ENCODE measurements around the gene CDC27.
"Not testable (repeated sequence)": the region's sequence is repeated elsewhere in the genome, so short reads cannot be mapped to it uniquely, and the experiment has no call there.

The CDC27 gene

DNA sequence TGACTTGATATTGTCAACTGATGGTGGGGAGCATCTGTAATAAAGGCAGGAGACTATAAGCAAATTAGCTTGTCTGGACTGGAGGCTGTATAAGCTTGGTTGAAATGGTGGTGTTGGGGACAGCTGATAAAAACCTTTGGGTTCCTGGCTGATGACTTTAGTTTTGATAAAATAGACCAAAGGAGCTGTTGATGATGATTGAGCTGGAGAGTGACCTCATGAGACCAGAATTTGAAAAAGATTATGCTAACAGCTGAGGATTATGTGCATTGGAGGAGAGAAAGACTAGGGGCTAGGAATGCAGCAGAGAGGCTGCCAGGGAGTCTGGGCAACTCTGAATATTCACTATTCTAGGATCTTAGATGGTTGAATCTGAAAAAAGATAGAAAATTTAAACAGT lies 8.7 kb upstream of the CDC27 start:
- no peak for FAIRE-seq

DNA sequence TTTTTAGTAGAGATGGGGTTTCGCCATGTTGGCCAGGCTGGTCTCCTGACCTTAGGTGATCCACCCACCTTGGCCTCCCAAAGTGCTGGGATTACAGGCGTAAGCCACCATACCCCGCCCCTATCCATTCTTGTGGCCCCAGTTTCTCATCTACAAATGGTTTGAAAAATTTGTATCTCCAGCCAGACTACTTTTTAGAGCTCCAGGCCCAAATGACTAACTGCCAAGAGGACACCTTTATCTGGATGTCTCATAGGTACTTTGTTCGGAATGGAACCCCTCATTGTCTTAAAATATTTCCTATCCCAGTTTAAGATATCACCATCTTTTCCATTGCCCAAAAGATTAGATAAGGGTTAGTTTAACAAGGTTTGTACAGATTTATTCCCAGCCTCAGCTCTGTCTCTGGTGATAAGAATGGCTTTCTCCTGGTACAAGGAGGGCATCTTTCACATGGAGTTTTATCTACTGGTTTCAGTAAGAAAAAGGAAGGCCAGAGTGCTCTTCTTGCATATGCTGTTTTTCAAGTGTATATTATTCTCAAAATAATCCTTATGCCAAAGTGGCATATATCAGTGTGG lies 4.9 kb upstream of the CDC27 start:
- no peak for FAIRE-seq

More for the DNA sequence above, 8.7 kb upstream of the CDC27 start:
- DNase-seq (ENCODE audit: low spot score): no peak

DNA sequence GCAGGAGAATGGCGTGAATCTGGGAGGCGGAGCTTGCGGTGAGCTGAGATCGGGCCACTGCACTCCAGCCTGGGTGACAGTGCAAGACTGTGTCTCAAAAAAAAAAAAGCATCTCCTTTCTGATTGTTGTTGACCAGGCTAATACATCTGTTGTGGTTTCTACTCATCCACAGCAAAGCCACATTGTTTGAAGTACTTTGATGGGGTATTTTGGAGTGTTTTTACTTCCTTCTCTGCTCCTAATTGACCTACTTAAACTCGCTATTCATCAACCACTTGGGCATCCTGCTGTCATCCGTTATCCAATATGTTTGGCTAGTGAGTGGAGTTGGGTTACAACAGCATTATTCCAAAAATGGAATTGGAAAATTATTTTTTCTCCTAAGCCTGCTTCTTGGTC lies 3.5 kb upstream of the CDC27 start:
- no peak for FAIRE-seq
- DNase-seq (ENCODE audit: low spot score): no peak

More for the DNA sequence above, 4.9 kb upstream of the CDC27 start:
- DNase-seq (ENCODE audit: low spot score): no peak

DNA sequence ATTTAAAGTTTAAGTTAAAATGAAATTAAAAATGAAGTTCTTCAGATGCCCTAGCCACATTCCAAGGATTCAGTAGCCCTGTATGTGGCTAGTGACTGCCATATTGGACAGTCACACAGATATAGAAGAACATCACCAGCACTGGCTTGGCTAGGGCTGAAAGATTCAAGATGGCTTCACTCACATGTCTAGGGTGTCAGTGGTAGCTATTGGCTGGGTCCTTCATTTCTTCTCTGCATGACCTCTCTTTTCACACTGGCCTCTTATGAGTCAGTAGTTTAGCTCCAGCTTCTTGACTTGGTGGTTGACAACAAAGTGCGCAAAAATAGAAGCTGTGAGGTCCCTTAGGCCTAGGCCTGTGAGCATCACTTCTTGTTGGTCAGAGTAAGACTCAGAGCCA lies 1.7 kb upstream of the CDC27 start:
- no peak for FAIRE-seq
- no peak for DNase-seq (ENCODE audit: low spot score)

DNA sequence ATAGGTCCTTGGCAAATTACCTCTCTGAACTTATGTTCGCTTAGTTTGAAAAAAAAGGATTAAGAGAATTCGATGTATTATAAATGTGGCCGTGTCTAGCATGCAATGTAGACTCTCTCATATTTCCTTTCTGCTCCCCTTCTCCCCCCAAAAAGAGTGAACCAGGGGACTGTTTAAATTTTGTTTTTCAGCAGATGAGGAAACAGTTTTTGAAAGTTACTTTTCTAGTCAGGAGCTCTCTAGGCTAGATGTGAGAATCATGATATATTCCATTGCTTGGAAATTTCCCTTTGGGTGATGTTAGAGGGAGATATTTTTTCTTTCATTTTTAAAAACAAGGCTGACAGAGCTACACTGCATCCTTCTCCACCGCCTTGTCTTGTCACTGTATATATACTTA lies 1.1 kb upstream of the CDC27 start:
- FAIRE-seq (no peak), DNase-seq (ENCODE audit: low spot score) (no peak)

DNA sequence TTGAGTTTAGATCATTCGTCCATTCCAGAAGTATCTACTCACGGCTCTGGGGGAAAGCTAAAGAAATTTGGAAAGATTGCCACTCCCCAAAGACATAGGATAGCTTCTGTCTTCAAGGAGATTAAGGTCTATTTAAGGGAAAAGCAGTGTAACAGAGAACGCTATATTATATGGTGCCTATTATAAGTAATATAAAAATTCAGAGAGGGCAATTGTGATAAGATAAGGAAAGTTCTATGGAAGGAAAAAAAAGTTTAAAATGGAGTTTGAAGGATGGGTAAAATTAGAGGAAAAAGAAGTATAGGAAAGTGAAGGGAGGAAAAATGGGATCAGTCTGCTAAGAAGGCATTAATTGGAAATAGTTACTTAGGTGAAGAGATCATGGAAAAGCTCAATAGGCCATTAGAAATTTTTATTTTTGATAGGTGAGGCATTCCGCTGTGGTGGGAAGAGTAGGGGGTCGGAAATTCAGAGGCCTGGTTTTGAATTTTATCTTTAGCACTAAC lies 690 bp upstream of the CDC27 start:
- FAIRE-seq: no peak

DNA sequence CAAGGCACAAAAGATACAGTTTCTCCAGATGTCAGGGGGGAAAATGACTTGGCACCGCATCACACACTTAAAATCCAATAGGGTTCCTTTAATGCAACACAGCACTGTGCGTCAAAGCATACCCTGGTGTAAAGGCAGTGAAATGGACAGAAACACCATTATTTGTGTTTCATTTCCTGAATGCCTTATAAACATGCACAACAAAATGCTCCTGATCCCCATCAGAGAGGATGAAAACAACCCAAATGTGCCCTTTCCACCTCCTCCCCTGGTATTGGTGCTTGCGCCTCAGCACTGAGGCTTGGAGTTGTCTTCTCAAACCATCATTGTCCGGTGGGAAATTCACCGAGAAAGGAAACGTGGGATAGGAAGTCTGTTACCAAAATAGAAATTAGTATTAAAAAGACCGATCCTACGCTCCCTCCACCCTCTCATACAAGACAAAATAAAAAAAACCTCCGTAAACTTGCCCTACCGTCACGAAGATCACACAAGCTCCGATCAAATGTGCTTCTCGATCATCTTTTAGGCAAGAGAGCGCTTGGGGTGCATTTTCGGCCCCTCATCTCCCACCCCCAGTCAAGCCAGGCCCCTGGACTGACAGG lies 722 bp downstream of the CDC27 start:
- FAIRE-seq (no peak), DNase-seq (ENCODE audit: low spot score) (no peak)

More for the DNA sequence above, 690 bp upstream of the CDC27 start:
- no peak for DNase-seq (ENCODE audit: low spot score)

GRCh38 chr17:47184681-47185080 lies 4.4 kb downstream of the CDC27 start:
- DNase-seq (ENCODE audit: low spot score) (no peak), FAIRE-seq (no peak)

- not testable (repeated sequence) for FAIRE-seq; DNase-seq (ENCODE audit: low spot score)
These were observed 8.1 kb downstream of the CDC27 start for GRCh38 chr17:47180988-47181387.

- FAIRE-seq (no peak), DNase-seq (ENCODE audit: low spot score) (no peak)
These were observed 8.8 kb downstream of the CDC27 start for GRCh38 chr17:47180337-47180736.

- no peak for FAIRE-seq
- no peak for DNase-seq (ENCODE audit: low spot score)
These were observed 10.0 kb downstream of the CDC27 start for GRCh38 chr17:47179141-47179540.

- DNase-seq (ENCODE audit: low spot score) (no peak), FAIRE-seq (no peak)
These were observed 11.8 kb downstream of the CDC27 start for GRCh38 chr17:47177261-47177660.

DNA sequence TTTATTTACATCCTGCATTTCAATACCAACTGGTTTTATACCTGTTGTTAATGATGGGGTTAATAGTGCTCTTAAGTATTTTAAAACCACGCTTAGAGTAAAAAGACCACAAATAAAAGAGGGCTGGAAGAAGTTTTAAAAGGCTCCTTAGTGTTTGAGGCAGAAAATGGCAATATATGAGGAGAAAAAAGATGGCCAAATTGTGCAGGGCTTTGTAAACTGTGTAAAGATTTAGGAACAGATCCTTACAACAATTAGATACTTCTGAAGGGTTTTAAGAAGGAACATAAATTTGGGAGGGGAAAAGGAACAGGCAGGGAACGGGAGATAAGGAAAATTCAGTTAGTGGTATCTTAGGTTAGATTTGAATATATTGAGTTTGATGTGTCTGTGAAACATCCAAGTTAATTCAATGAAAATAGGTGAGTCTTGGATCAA lies 12.7 kb downstream of the CDC27 start:
- DNase-seq (ENCODE audit: low spot score) (no peak), FAIRE-seq (no peak)

GRCh38 chr17:47174823-47175222 lies 14.3 kb downstream of the CDC27 start:
- not testable (repeated sequence) for FAIRE-seq; DNase-seq (ENCODE audit: low spot score)

GRCh38 chr17:47172696-47173565 lies 16.2 kb downstream of the CDC27 start:
- DNase-seq (ENCODE audit: low spot score): no peak

DNA sequence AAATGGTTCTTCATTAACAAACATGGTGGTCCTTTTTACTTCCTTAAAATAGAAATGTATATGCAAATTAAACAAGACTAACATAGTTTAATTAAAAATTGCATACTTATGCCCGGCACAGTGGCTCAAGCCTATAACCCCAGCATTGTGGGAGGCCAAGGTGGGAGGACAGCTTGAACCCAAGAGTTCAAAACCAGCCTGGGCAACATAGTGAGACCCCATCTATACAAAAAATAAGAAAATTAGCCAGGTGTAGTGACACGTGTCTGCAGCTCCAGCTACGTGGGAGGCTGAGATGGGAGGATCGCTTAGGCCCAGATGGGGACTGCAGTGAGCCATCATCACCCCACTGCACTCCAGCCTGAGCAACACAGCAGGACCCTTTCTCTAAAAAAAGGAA lies 18.4 kb downstream of the CDC27 start:
- FAIRE-seq: no peak
- DNase-seq (ENCODE audit: low spot score): no peak

More at GRCh38 chr17:47172696-47173565, 16.2 kb downstream of the CDC27 start:
- no peak for FAIRE-seq

GRCh38 chr17:47168896-47169295 lies 20.2 kb downstream of the CDC27 start:
- not testable (repeated sequence) for FAIRE-seq; DNase-seq (ENCODE audit: low spot score)

DNA sequence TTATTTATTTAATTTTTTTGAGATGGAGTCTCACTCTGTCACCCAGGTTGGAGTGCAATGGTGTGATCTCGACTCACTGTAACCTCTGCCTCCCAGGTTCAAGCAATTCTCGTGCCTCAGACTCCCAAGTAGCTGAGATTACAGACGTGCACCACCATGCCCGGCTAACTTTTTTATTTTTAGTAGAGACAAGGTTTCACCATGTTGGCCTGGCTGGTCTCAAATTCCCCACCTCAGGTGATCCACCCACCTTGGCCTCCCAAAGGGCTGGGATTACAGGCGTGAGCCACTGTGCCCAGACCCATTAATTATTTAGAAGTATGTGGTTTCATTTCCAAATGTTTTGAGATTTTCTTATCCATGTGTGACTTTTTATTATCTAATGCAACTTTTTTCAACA lies 22.2 kb downstream of the CDC27 start:
- not testable (repeated sequence) for DNase-seq (ENCODE audit: low spot score); FAIRE-seq

GRCh38 chr17:47165137-47165536 lies 24.0 kb downstream of the CDC27 start:
- DNase-seq (ENCODE audit: low spot score): no peak
- no peak for FAIRE-seq

GRCh38 chr17:47164263-47164662 lies 24.8 kb downstream of the CDC27 start:
- DNase-seq (ENCODE audit: low spot score) (no peak), FAIRE-seq (no peak)

- FAIRE-seq (no peak), DNase-seq (ENCODE audit: low spot score) (no peak)
These were observed 27.0 kb downstream of the CDC27 start for GRCh38 chr17:47162013-47162622.

DNA sequence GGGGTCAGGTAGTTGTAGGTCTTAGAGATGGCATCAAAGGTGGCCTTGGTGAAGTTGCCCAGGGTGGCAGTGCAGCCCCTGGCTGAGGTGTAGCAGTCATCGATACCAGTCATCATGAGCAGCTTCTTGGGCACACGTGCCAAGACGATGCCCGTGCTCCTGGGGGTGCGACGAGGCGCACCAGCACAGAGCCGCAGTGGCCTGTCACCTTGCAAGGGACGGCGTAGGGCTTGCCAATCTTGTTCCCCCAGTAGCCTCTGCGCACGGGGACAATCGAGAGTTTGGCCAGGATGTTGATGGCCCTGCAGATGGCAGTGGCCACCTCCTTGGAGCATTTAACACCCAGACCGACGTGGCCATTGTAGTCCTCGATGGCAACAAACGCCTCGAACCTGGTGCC lies 29.8 kb downstream of the CDC27 start:
- no peak for FAIRE-seq
- DNase-seq (ENCODE audit: low spot score): no peak

All from urothelium cell line (cell line).